Astrocyte (in vitro differentiated cells and primary cell): Measurements from ENCODE around the gene PTPRCAP.

ENCODE experiments used
- CTCF ChIP-seq: IDR thresholded peaks from 2 replicates; pipeline ENCODE4 v1.5.1; 2011; ENCODE audit warnings: low read depth, mild to moderate bottlenecking, inconsistent platforms, low read length, moderate library complexity; ENCODE audit not compliant: insufficient read depth
- EZH2 ChIP-seq: IDR thresholded peaks from 2 replicates; pipeline ENCODE4 v1.6.1; 2012; ENCODE audit warnings: mild to moderate bottlenecking, low read length, inconsistent platforms; ENCODE audit not compliant: insufficient read depth

GRCh38 chr11:67439321-67440228 lies 2.1 kb upstream of the PTPRCAP start:
- TF ChIP-seq CTCF (no peak), EZH2 (no peak)
